ENCODE measurements around the gene LRRK2.
"Not testable (repeated sequence)": the region's sequence is repeated elsewhere in the genome, so short reads cannot be mapped to it uniquely, and the experiment has no call there.

LRRK2 gene

GRCh38 chr12:40203060-40203430 is 21.8 kb upstream of the LRRK2 start:
- H3K9me3 Mint-ChIP-seq, result peaks cover 2% of the 10 kb centered on the region
- DNase-seq (ENCODE audit: low spot score in 2 of 2) (no peak), ATAC-seq (peak; percentile 21)
- no peaks in the 10 kb centered on the region for H3K36me3 Mint-ChIP-seq
- H3K4me1 Mint-ChIP-seq, result no peaks in the 10 kb centered on the region
- no peak overlapping the region for H3K27ac Mint-ChIP-seq
- no peak overlapping the region for H3K4me3 Mint-ChIP-seq

GRCh38 chr12:40204337-40204736 is 20.5 kb upstream of the LRRK2 start:
- DNase-seq (ENCODE audit: low spot score in 2 of 2), result no peak
- no peak for ATAC-seq
- H3K4me3 Mint-ChIP-seq, result no peak overlapping the region
- H3K27ac Mint-ChIP-seq, result no peak overlapping the region
- H3K9me3 Mint-ChIP-seq, result peaks cover 2% of the 10 kb centered on the region
- no peaks in the 10 kb centered on the region for H3K4me1 Mint-ChIP-seq
- no peaks in the 10 kb centered on the region for H3K36me3 Mint-ChIP-seq

DNA sequence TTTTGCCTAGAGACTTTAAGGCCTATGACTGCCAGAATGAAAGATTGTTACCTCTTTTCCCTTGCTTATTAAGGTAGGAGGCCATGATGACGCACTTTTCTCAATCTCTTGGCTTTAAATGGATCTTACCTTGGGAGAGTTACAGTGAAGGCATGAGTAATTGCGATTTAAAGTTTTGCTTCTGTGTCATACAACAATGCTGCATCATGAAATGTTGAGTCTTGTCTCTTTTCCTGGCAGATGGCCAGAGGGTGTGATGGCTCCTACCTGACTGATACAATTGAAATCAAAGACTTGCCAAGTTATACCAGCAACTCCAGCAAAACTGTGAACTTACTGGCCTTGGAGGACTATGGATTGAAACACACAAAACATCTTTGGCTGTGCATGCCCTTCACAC is 17.2 kb upstream of the LRRK2 start:
- DNase-seq (ENCODE audit: low spot score in 2 of 2), result no peak
- Mint-ChIP-seq H3K4me3 (no peak overlapping the region), H3K9me3 (peaks cover 2% of the 10 kb centered on the region), H3K4me1 (no peaks in the 10 kb centered on the region), H3K36me3 (no peaks in the 10 kb centered on the region), H3K27ac (no peak overlapping the region)
- ATAC-seq, result no peak

DNA sequence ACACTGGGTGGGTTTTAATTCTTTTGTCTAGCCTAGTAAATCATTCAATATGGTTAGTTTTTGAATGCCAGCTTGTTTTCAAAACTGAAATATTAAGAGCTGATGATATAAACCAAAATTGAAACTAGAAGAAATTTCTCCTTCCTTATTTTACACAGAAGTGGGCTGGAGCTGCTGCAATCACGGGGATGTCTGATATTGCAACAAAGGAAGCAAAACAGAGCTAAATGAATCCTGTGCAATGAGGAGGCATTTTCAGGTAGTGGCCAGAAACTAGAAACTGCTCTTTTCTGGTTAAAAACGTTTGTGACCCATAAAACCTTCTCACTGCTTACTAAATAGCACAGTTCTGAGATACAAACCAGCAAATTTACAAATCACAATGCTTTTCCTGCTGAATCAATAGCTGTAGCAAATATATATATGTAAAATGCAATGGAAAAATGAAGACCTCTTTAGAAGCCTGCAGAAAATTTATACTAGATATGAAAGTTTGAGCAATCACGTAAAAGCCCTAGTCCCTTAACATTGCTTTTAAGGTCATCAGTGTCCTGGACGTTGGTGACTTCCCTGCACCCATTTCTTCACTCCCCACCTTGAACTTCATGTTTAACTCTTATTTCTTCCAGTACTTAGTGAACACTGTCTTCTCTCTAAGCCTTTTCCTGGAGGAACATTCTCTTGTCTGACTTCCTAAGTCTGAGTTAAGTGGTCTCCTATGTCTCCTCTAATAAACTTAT is 15.9 kb upstream of the LRRK2 start:
- peaks cover 2% of the 10 kb centered on the region for H3K9me3 Mint-ChIP-seq
- ATAC-seq (no peak), DNase-seq (ENCODE audit: low spot score in 2 of 2) (no peak)
- H3K4me1 Mint-ChIP-seq, result no peaks in the 10 kb centered on the region
- H3K36me3 Mint-ChIP-seq, result no peaks in the 10 kb centered on the region
- no peak overlapping the region for H3K27ac Mint-ChIP-seq
- H3K4me3 Mint-ChIP-seq, result no peak overlapping the region

- Mint-ChIP-seq H3K36me3 (no peaks in the 10 kb centered on the region), H3K9me3 (no peaks in the 10 kb centered on the region), H3K27ac (no peak overlapping the region), H3K4me1 (no peaks in the 10 kb centered on the region), H3K4me3 (no peak overlapping the region)
- ATAC-seq, result no peak
- no peak for DNase-seq (ENCODE audit: low spot score in 2 of 2)
Measured at GRCh38 chr12:40209886-40210285, 14.9 kb upstream of the LRRK2 start.

GRCh38 chr12:40211186-40211585 is 13.6 kb upstream of the LRRK2 start:
- not testable (repeated sequence) for ATAC-seq; H3K9me3 Mint-ChIP-seq; H3K27ac Mint-ChIP-seq; H3K36me3 Mint-ChIP-seq; H3K4me3 Mint-ChIP-seq; H3K4me1 Mint-ChIP-seq; DNase-seq (ENCODE audit: low spot score in 2 of 2)

- peaks cover 3% of the 10 kb centered on the region for H3K9me3 Mint-ChIP-seq
- ATAC-seq (no peak), DNase-seq (ENCODE audit: low spot score in 2 of 2) (no peak)
- no peaks in the 10 kb centered on the region for H3K36me3 Mint-ChIP-seq
- no peaks in the 10 kb centered on the region for H3K4me1 Mint-ChIP-seq
- H3K27ac Mint-ChIP-seq, result no peak overlapping the region
- no peak overlapping the region for H3K4me3 Mint-ChIP-seq
Measured at GRCh38 chr12:40212566-40212965, 12.2 kb upstream of the LRRK2 start.

GRCh38 chr12:40215982-40216381 is 8.8 kb upstream of the LRRK2 start:
- Mint-ChIP-seq H3K36me3 (no peaks in the 10 kb centered on the region), H3K27ac (no peak overlapping the region), H3K9me3 (peaks cover 3% of the 10 kb centered on the region), H3K4me3 (no peak overlapping the region), H3K4me1 (no peaks in the 10 kb centered on the region)
- ATAC-seq (no peak), DNase-seq (ENCODE audit: low spot score in 2 of 2) (no peak)

DNA sequence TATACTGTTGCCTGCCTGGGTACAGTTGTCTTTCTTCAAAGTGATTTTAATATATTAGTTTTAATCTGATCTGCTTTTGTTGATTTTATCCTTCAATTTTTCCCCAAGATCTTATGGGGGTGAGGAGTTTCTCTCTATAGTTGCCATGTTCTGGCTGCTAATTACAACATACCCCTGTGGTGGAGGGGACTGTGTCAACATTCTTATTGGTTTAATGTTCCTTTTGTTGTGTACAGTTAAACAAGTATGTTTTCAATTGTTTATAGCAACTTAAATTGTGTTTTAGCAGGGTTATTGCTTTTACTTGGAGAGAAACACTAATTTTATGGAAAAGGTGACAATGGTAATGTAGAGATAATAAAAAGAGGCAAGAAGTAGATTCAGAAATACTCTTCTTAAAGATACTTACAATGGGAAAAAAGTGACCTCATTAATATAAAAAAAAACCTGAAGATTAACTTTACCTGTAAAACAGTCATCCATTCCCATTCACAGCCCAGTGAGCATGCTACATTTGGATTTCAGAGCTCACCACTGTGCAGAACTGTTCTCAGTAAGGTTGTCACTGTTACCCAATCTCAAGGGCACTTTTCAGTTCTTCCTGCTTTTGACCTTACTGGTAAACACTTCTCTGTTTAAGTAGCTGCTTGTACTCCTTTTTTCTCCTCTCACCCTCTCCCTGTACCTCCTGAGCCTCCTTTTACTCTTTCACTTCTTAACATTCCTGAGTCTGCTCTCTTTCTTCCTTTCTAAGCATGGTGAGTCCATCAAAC is 8.1 kb upstream of the LRRK2 start:
- Mint-ChIP-seq H3K9me3 (peaks cover 3% of the 10 kb centered on the region), H3K4me3 (no peak overlapping the region), H3K4me1 (no peaks in the 10 kb centered on the region), H3K36me3 (no peaks in the 10 kb centered on the region), H3K27ac (no peak overlapping the region)
- no peak for DNase-seq (ENCODE audit: low spot score in 2 of 2)
- ATAC-seq, result no peak

DNA sequence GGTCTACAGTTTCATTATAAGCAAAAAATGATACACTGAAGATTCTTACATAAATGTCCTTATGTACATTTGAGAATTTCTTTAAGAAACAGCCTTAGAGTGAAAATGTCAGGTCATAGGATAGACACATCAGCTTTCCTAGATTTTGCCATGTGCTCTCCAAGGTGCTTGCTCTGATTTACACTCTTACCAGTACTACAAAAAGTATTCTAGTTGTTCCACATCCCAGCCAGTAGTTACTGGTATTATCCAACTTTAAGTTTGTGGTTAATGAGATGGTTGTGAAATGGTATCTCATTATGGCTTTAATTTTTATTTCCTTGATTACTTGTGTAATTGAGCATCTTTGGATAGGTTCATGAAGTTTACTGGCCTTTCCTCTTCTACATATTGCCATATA is 5.0 kb upstream of the LRRK2 start:
- no peak for ATAC-seq
- H3K4me1 Mint-ChIP-seq, result no peaks in the 10 kb centered on the region
- no peaks in the 10 kb centered on the region for H3K36me3 Mint-ChIP-seq
- H3K4me3 Mint-ChIP-seq, result no peak overlapping the region
- no peak for DNase-seq (ENCODE audit: low spot score in 2 of 2)
- no peak overlapping the region for H3K27ac Mint-ChIP-seq
- H3K9me3 Mint-ChIP-seq, result peaks cover 3% of the 10 kb centered on the region

GRCh38 chr12:40222247-40222646 is 2.5 kb upstream of the LRRK2 start:
- ATAC-seq, result no peak
- H3K4me3 Mint-ChIP-seq, result no peak overlapping the region
- peaks cover 6% of the 10 kb centered on the region for H3K4me1 Mint-ChIP-seq
- H3K36me3 Mint-ChIP-seq, result no peaks in the 10 kb centered on the region
- no peak overlapping the region for H3K27ac Mint-ChIP-seq
- H3K9me3 Mint-ChIP-seq, result no peaks in the 10 kb centered on the region
- DNase-seq (ENCODE audit: low spot score in 2 of 2), result no peak

DNA sequence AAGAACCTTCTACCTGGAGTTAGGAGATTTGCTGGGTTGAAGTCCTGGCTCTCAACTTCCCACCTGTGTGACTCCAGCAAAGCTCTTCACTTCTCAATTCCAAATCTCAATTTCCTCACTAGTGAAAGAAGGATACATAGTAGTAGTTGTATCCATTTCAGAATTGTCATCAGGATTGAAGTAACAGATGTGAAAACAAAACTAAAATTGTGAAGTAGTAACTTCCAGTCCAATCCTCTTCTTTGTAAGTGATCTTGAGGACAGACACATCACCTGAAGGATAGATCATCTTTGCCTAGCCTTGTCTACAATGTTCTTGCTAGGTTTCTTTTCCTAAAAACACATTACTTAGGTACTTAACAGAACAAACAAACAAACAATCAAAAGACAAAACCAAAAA is 1.2 kb upstream of the LRRK2 start:
- no peak for DNase-seq (ENCODE audit: low spot score in 2 of 2)
- no peaks in the 10 kb centered on the region for H3K9me3 Mint-ChIP-seq
- ATAC-seq, result no peak
- H3K36me3 Mint-ChIP-seq, result no peaks in the 10 kb centered on the region
- peak overlapping the region; percentile 42 for H3K4me3 Mint-ChIP-seq
- peaks cover 6% of the 10 kb centered on the region for H3K4me1 Mint-ChIP-seq
- H3K27ac Mint-ChIP-seq, result no peak overlapping the region

DNA sequence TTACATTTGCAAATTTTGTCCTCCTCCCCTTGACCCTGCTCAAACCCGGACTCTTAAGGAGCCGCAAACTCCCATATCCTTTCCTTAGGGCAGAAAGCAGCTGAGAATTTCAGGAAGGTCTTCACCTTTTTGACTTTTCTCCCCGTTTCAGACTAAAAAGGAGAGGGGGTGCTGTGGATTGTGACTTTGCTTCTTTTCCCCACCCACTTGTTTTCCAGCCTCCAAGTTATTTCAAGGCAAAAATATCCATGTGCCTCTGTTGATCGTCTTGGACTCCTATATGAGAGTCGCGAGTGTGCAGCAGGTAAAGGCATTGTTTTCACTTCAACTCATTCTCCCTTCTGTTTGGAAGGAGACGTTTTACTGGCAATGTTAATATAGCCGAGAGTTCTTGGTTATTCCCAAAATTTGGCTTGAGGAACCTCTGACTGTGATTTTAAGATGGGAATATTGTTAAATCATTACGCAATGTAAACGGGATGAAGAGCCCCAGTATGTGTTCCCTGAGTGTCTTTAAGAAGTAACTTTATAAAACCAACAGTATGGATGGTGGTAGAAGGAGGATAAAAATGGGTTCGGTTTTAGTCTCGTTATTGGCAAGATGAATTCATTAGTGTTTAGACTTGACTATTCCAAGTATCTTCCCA is 663 bp downstream of the LRRK2 start:
- Mint-ChIP-seq H3K4me3 (peak overlapping the region; percentile 42), H3K27ac (no peak overlapping the region), H3K9me3 (no peaks in the 10 kb centered on the region), H3K4me1 (peaks cover 6% of the 10 kb centered on the region), H3K36me3 (no peaks in the 10 kb centered on the region)
- ATAC-seq (no peak), DNase-seq (ENCODE audit: low spot score in 2 of 2) (no peak)

DNA sequence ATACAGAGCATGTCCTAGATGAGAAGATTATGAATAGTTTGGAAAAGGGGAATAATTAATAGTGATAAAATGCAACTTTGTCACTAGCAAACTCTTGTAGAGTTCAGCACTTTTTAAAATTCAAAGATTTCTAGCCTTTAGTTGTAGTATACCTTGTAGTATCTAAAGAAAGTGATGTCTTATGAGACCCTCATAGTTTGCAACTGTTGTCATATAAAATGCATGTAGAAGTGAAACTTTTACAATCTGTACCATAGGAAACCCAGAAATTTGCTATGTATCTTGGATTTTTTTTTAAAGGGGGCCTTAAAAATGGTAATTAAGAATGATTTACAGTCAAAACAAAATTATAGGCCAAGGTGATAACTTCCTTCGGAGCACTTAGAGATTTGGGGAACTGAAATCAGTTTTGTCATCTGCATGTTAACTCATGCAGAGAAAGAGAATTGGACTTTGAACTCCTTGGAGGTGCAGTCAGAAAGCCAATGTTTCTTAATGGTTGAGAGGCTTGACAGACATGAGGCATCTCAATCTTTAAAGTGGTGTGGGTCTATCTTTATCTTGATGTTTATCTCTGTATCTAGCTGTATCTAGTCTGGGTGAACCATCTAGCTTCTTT is 1.3 kb downstream of the LRRK2 start:
- DNase-seq (ENCODE audit: low spot score in 2 of 2) (no peak), ATAC-seq (no peak)
- Mint-ChIP-seq H3K9me3 (no peaks in the 10 kb centered on the region), H3K36me3 (no peaks in the 10 kb centered on the region), H3K27ac (no peak overlapping the region), H3K4me1 (peaks cover 6% of the 10 kb centered on the region), H3K4me3 (no peak overlapping the region)

DNA sequence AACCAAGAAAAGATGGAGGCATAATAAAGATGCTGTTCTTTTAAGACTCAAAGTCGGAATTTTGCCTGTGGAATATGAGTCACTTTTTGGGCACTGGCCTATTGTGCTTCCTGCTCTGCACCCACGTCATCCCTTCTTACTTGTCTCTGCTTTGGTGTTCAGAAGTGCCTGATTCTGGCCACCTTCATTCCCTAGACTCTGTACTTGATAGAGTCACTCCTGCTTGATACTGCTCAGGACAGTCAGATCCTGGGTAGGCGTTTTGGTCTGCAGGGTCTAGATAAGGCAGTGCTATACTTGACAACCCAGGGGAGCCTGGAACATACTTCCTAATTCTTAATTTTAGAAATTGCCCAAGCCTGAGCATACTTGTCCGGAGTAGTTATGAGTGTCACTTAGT is 1.9 kb downstream of the LRRK2 start:
- no peak overlapping the region for H3K4me3 Mint-ChIP-seq
- no peaks in the 10 kb centered on the region for H3K36me3 Mint-ChIP-seq
- no peaks in the 10 kb centered on the region for H3K9me3 Mint-ChIP-seq
- H3K4me1 Mint-ChIP-seq, result peaks cover 6% of the 10 kb centered on the region
- ATAC-seq (no peak), DNase-seq (ENCODE audit: low spot score in 2 of 2) (no peak)
- no peak overlapping the region for H3K27ac Mint-ChIP-seq
